Spinal cord (tissue), 10 donors: ENCODE data around the gene HSPD1. TPM values are rescaled to one million over a fixed set of nuclear protein-coding genes. Genes with fewer than 3 reads are reported as not detected.

Source experiments
- DNase-seq, 6 donors: peaks; one replicate each; pipeline versions ENCODE4 v3.0.0 to v3.0.0-alpha.2; 2013 to 2015; ENCODE audit warnings: low spot score in 6 of 6, low read depth in 4 of 6
- H3K27ac ChIP-seq: one replicate; pipeline ENCODE4 v1.5.1; 2013; ENCODE audit warnings: low read depth, low read length, control low read depth
- H3K27me3 ChIP-seq: one replicate; pipeline ENCODE4 v1.6.1; 2013; ENCODE audit warnings: low read length; ENCODE audit not compliant: control insufficient read depth, insufficient read depth
- H3K36me3 ChIP-seq: one replicate; pipeline ENCODE4 v1.6.1; 2013; ENCODE audit warnings: low read length; ENCODE audit not compliant: control insufficient read depth, insufficient read depth
- H3K4me1 ChIP-seq: one replicate; pipeline ENCODE4 v1.6.1; 2013; ENCODE audit warnings: low read length; ENCODE audit not compliant: control insufficient read depth, insufficient read depth
- H3K4me3 ChIP-seq: one replicate; pipeline ENCODE4 v1.5.1; 2013; ENCODE audit warnings: low read depth, low read length, control low read depth
- H3K9me3 ChIP-seq: one replicate; pipeline ENCODE4 v1.6.1; 2013; ENCODE audit warnings: low read length; ENCODE audit not compliant: control insufficient read depth, insufficient read depth
- WGBS: methylation state at CpG from one replicate; pipeline ENCODE4 v1.1.5; 2013; ENCODE audit warnings: missing lambda C conversion rate; ENCODE audit not compliant: insufficient coverage; 5-methylcytosine and 5-hydroxymethylcytosine counted together
- polyA plus RNA-seq, 2 donors: library from polyadenylated mRNA; unstranded; fragments of 120-200 nt; gene quantifications; one replicate each; pipeline ENCODE4 v1.2.1, GENCODE V29; 2013; ENCODE audit not compliant: insufficient read length in 2 of 2
- total RNA-seq, 2 donors: library from RNA; depleted of rRNA in 1 of 2; stranded (reverse); fragments of 120-200 nt in 1 of 2; fragments of >200 nt in 1 of 2; gene quantifications; one replicate each; pipeline versions ENCODE4 v1.2.3 to v1.2.4, GENCODE V29; 2013 to 2014
- donor health status: healthy.

Gene HSPD1
- total and polyA plus RNA-seq, 4 donors = 246 to 362 (median 330) TPM

DNA sequence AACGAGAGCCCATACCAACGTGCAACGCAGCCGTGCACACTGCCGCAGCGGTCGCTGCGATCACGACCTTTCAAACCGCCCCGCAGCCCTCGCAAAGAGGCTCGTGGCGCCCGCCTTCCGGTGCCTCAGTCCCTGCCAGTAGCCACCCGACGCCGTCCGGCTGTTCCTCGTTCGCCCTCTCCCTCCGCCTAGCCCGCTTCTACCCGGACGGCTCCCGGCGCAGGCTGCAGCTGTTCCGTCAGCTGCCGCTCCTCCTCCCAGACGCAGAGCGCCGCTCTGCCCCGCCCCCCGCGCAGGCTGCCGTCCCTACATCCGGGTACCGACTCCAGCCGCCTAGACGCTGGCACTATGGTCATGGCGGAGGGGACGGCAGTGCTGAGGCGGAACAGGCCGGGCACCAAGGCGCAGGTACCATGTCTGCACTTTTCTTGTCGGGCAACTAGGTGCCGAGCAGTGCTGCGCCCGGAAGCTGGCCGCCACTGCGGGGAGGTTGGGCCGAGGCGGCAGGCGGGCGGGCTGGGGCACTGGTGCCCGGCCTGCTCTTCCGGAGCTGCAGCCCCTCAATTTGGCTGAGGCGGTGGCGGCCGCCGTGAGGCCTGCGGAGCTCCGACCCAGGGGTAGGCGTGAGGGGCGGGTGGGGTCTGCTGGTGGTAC, 16.2 kb upstream of the HSPD1 start, which contains the start of gene MOB4:
TSS of gene MOB4 (plus strand) at position 328 of the 654 bp plus-strand sequence. CDS start at position 349, 21 bp downstream.
- H3K27me3 ChIP-seq = no peaks in the 10 kb centered on the region
- peak within 1 kb of the TSS; percentile 82 for H3K4me3 ChIP-seq
- H3K27ac ChIP-seq = peak within 1 kb of the TSS; percentile 97
- peaks cover 8% of the 10 kb centered on the region for H3K4me1 ChIP-seq
- H3K9me3 ChIP-seq = no peaks in the 10 kb centered on the region
- DNase-seq = peak; percentile 89 to 98 (median 94)
- WGBS = under 1% methylated on average over 66 of the region's 66 CpGs
- H3K36me3 ChIP-seq = peaks cover 6% of the 10 kb centered on the region

DNA sequence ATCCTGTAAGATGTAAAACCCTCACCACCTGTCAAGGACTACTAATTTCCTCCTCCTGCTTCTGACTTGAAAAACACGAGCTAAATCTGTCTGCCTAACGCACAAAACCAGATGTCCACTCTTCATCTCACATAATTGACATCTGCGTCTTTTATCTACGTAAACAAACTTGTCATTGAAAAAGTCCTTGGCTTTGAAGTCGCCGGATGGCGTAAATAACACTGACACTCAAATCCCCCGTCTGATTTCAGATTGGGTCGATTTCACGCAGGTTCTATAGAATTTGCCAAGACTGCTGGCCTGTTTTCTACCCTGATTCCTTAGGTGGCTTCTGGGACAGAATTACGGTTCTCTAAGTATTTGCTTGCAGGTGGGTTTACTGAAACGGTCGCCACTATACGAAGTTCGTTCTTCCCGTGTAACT, 15.7 kb upstream of the HSPD1 start:
- Histone ChIP-seq H3K4me3 (peak overlapping the region; percentile 82), H3K36me3 (peaks cover 6% of the 10 kb centered on the region), H3K9me3 (no peaks in the 10 kb centered on the region), H3K27me3 (no peaks in the 10 kb centered on the region), H3K27ac (peak overlapping the region; percentile 97), H3K4me1 (peaks cover 8% of the 10 kb centered on the region)
- WGBS = 0% methylated on average over 16 of the region's 16 CpGs
- peak in 2 of 6 donors; percentile 28 to 76 for DNase-seq

DNA sequence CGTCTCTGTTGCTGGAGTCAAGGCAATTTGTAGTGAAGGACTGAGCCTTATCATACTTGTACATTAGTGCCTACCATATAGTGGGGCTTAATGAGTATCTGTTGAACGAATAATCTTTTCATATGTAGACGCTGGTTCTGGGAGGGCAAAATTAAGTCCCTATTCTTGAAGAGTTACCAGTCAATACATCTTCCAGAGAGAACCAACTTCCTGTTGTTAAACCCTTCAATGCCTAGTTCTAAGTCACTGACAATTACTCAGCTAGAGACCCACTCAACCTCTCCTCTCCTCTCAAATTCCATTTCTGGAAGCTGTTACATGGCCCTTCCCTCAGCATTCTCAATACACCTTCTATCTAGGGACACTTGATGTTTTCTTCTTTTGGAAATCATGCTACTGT, 15.1 kb upstream of the HSPD1 start:
- Histone ChIP-seq H3K36me3 (peaks cover 8% of the 10 kb centered on the region), H3K4me3 (peak overlapping the region; percentile 82), H3K27ac (peak overlapping the region; percentile 97), H3K27me3 (no peaks in the 10 kb centered on the region), H3K4me1 (peaks cover 8% of the 10 kb centered on the region), H3K9me3 (no peaks in the 10 kb centered on the region)
- WGBS = no CpG with 5 or more reads among the region's 3 CpGs
- DNase-seq = no peak

DNA sequence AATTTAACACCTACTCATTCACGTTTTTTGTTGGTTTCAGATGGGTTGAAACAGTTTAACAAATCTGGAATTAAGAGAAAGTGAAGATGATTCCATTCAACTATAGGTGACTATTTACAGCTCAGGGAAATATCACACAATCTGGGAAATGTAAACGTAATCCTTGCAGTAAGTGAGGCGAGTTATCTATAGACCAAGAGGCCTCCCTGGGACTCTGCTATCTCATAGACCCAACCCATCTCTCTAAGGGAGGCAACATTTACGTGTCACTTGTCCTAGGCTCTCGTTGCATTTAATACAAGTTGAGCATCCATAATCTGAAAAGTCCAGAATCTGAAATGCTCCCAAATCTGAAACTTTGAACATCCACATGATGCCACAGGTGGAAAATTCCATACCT, 14.3 kb upstream of the HSPD1 start:
- Histone ChIP-seq H3K27ac (no peak overlapping the region), H3K4me3 (no peak overlapping the region), H3K27me3 (no peaks in the 10 kb centered on the region), H3K36me3 (peaks cover 8% of the 10 kb centered on the region), H3K4me1 (peaks cover 8% of the 10 kb centered on the region), H3K9me3 (no peaks in the 10 kb centered on the region)
- WGBS = 90% methylated on average over 4 of the region's 5 CpGs
- no peak for DNase-seq

DNA sequence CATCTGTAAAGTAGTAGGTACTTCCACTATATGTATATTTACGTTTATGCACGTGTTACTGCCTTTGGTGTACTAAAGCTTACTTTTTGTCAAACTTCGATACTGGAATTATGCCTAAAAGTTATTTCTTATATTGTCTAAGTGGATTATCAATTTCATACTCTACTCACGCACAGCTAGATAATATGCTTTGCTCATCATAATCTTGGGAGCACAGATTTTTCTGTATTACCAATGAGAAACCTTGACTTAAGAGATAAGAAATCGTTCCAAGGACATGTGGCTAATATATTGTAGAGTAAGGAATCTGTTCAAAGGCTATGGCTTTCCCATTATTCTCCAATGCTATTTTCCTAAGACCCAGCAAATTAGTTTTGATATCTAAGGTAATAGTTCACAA, 7.0 kb upstream of the HSPD1 start:
- Histone ChIP-seq H3K4me3 (no peak overlapping the region), H3K9me3 (no peaks in the 10 kb centered on the region), H3K36me3 (peaks cover 32% of the 10 kb centered on the region), H3K4me1 (peaks cover 5% of the 10 kb centered on the region), H3K27ac (no peak overlapping the region), H3K27me3 (no peaks in the 10 kb centered on the region)
- no peak for DNase-seq
- no CpG with 5 or more reads among the region's 5 CpGs for WGBS

DNA sequence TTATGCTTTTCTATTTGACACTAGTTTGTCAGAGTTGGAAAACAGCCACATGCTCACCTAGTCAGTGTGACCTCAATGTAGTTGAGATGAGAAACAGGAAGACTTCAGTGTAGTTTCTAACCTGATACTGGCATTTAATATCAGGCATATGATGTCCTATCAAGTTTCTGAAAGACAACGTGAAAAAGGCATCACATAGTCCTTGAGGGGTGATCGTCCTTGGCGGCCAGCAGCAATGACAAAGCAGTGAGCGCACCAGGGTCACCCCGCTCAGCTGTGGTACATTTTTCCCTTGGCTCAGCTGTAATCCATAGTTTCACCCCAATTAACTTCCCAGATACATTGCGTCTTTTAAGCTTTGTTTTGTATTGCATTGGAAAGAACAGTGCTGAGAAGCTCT, 4.9 kb upstream of the HSPD1 start:
- H3K4me1 ChIP-seq = peaks cover 9% of the 10 kb centered on the region
- WGBS = 96% methylated on average over 4 of the region's 6 CpGs
- no peak for DNase-seq
- H3K36me3 ChIP-seq = peaks cover 33% of the 10 kb centered on the region
- H3K27ac ChIP-seq = no peak overlapping the region
- no peaks in the 10 kb centered on the region for H3K27me3 ChIP-seq
- H3K4me3 ChIP-seq = no peak overlapping the region
- H3K9me3 ChIP-seq = no peaks in the 10 kb centered on the region

DNA sequence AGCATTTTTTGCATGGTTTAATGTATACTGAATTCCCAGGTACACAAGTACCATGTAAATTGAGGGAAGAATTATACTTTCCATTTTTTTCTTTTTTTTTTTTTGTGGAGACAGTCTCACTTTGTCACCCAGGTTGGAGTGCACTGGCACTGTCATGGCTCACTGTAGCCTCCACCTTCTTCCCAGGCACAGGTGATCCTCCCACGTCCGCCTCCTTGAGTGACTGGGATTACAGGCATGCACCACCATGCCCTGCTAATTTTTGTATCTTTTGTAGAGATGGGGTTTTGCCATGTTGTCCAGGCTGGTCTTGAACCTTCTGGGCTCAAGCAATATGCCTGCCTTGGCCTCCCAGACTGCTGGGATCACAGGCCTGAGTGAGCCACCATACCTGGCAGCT, 4.4 kb upstream of the HSPD1 start:
- Histone ChIP-seq H3K4me3 (no peak overlapping the region), H3K27me3 (no peaks in the 10 kb centered on the region), H3K4me1 (peaks cover 9% of the 10 kb centered on the region), H3K36me3 (peaks cover 33% of the 10 kb centered on the region), H3K27ac (no peak overlapping the region), H3K9me3 (no peaks in the 10 kb centered on the region)
- no CpG with 5 or more reads among the region's 2 CpGs for WGBS
- DNase-seq = no peak

DNA sequence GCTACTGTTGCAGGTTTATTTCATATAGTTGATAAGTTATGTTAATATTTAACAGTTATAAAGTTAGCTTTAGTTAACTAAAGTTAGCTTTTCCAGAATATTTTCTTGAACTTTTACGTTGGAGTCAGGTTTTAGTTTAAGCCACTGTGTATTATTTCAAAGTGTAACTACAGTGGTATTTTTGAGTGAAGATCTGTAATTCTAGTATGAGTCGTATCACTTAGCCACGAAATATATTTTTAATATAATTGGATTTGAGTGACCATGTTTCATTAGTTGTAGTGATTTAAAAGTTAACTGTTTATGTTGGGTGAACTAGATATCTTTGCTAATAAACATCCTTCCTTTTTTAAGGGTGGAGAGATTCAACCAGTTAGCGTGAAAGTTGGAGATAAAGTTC, 3.0 kb upstream of the HSPD1 start:
- Histone ChIP-seq H3K4me3 (no peak overlapping the region), H3K27me3 (no peaks in the 10 kb centered on the region), H3K27ac (no peak overlapping the region), H3K9me3 (no peaks in the 10 kb centered on the region), H3K4me1 (peaks cover 14% of the 10 kb centered on the region), H3K36me3 (peaks cover 25% of the 10 kb centered on the region)
- WGBS = no CpG with 5 or more reads among the region's 4 CpGs
- no peak for DNase-seq

DNA sequence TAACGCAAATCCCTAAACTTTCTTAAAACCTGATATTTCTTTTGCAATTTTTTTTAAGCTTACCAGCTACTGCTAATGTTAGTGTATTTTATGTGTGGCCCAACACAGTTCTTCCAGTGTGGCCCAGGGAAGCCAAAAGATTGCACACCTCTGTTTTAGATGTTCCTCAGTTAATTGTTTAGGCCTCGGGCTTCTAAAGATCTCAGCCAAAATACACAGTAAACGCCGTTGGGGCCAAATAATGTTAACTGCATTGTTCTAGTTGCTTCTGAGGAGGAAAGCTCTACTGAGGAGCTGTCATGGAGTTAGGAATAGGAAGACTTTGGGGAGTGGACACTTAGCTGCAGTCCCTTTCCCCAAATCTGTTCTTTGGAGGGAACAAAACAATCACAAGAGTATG, 2.6 kb upstream of the HSPD1 start:
- Histone ChIP-seq H3K36me3 (peaks cover 22% of the 10 kb centered on the region), H3K27me3 (no peaks in the 10 kb centered on the region), H3K4me3 (no peak overlapping the region), H3K27ac (no peak overlapping the region), H3K4me1 (peaks cover 14% of the 10 kb centered on the region), H3K9me3 (no peaks in the 10 kb centered on the region)
- no CpG with 5 or more reads among the region's 4 CpGs for WGBS
- no peak for DNase-seq

DNA sequence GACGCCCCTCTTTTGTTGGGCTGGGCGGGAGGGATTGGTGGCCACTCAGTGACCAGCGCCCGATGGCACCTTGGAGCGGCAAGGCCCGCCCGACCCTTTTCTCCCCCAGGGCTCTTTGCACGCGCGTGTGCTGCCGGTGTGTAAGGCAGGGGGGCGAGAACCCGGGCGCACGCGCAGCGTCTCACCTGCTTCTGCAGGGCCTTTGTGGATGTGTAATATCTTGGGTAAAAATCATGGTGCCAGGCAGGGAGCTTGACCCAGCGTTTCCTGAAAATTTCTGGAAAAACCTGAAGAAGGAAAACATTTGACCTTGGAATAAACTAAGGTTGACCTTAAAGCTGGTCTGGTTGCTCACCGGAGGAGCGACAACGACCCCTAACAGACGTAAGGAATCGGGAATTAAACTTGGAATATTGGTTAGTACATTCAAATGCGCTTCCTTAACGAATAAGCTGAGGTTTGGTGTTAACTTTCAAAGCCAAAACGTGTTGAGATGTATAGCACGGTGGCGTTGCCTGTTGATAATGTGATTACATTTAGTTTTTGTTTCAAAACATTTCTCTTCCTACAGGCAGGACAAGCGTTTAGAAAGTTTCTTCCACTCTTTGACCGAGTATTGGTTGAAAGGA, 977 bp upstream of the HSPD1 start:
- Histone ChIP-seq H3K27ac (peak overlapping the region; percentile 99), H3K36me3 (peaks cover 22% of the 10 kb centered on the region), H3K9me3 (no peaks in the 10 kb centered on the region), H3K4me3 (peak overlapping the region; percentile 84), H3K4me1 (peaks cover 14% of the 10 kb centered on the region), H3K27me3 (no peaks in the 10 kb centered on the region)
- 0% methylated on average over 24 of the region's 30 CpGs for WGBS
- DNase-seq = peak in 1 of 6 donors; percentile 36
